MM.1S (cell line): Measurements from ENCODE around the gene FHIT.

Experiments
- CTCF ChIP-seq: fragments of 300-600 bp; sonication (generic); IDR thresholded peaks from 2 replicates; pipeline ENCODE4 v1.5.1; 2016; ENCODE audit warnings: antibody characterized with exemption, low read length, mixed read lengths
- EZH2 ChIP-seq: fragments of 300-600 bp; sonication (generic); optimal IDR thresholded peaks from 2 replicates; pipeline ENCODE3; 2017; ENCODE audit warnings: low read depth, mild to moderate bottlenecking, antibody characterized with exemption, low read length, mixed read lengths

- TF ChIP-seq CTCF (no peak), EZH2 (no peak)
Observed at GRCh38 chr3:61068084-61068483, 183.2 kb downstream of the FHIT start.
